OCI-LY7 (cell line): ENCODE data around the gene RNU6-9. TPM values are rescaled to one million over a fixed set of nuclear protein-coding genes. Genes with fewer than 3 reads are reported as not detected.

Experiments used
- BruUV-seq: library from RNA; stranded (reverse); fragments of 400-500 nt; replicated peaks from 2 replicates; lab custom pipeline; 2021; lab: Mats Ljungman, UMichigan
- CTCF ChIA-PET: fragments of 300-600 bp; sonication (Branson Sonifier 250); formaldehyde crosslinking; loops from one replicate; lab custom pipeline; 2022; ENCODE audit warnings: antibody characterized with exemption; ENCODE audit not compliant: unreplicated experiment; lab: Charles Lee
- POLR2A ChIA-PET: fragments of 300-600 bp; sonication (Branson Sonifier 250); formaldehyde crosslinking; loops from one replicate; lab custom pipeline; 2022; ENCODE audit warnings: antibody characterized with exemption; lab: Charles Lee
- DNase-seq: peaks from one replicate; pipeline ENCODE4 v3.0.0-alpha.2; 2015; ENCODE audit warnings: low spot score
- H2AFZ ChIP-seq: fragments of 200-600 bp; sonication (generic), shearing (Covaris generic); 2 replicates; pipeline ENCODE4 v1.6.1; 2014; ENCODE audit warnings: mild to moderate bottlenecking, antibody characterized with exemption, low read length, moderate library complexity
- H3K27ac ChIP-seq: fragments of 200-600 bp; sonication (generic); 2 replicates; pipeline ENCODE4 v1.5.1; 2014; ENCODE audit warnings: mixed run types, low read depth, mild to moderate bottlenecking, moderate library complexity, low read length, inconsistent platforms; ENCODE audit not compliant: poor library complexity, severe bottlenecking
- H3K36me3 ChIP-seq: fragments of 200-600 bp; sonication (generic); 2 replicates; pipeline ENCODE4 v1.6.1; 2014; ENCODE audit warnings: mild to moderate bottlenecking, antibody characterized with exemption, low read length, moderate library complexity, mixed read lengths; ENCODE audit not compliant: insufficient read depth
- H3K4me1 ChIP-seq: fragments of 200-600 bp; sonication (generic); 2 replicates; pipeline ENCODE4 v1.5.1; 2014; ENCODE audit warnings: mild to moderate bottlenecking, low read length; ENCODE audit not compliant: insufficient read depth, poor library complexity, severe bottlenecking
- H3K4me2 ChIP-seq: fragments of 200-600 bp; sonication (generic); 2 replicates; pipeline ENCODE4 v1.6.1; 2014; ENCODE audit warnings: mild to moderate bottlenecking, low read length
- H3K4me3 ChIP-seq: fragments of 200-600 bp; sonication (generic); 2 replicates; pipeline ENCODE4 v1.5.1; 2014; ENCODE audit warnings: mild to moderate bottlenecking, low read depth, low read length; ENCODE audit not compliant: poor library complexity, severe bottlenecking
- H3K79me2 ChIP-seq: fragments of 200-600 bp; sonication (generic); 2 replicates; pipeline ENCODE4 v1.6.1; 2016; ENCODE audit warnings: low read depth, mild to moderate bottlenecking, low read length, moderate library complexity, mixed read lengths; ENCODE audit not compliant: insufficient read depth
- H3K9me2 ChIP-seq: fragments of 200-600 bp; sonication (generic); 2 replicates; pipeline ENCODE4 v1.6.1; 2016; ENCODE audit warnings: mild to moderate bottlenecking, low read length, mixed read lengths; ENCODE audit not compliant: insufficient read depth
- H3K9me3 ChIP-seq: fragments of 200-600 bp; sonication (generic); 2 replicates; pipeline ENCODE4 v1.6.1; 2014; ENCODE audit warnings: mild to moderate bottlenecking, mixed run types, low read length, mixed read lengths
- H4K20me1 ChIP-seq: fragments of 200-600 bp; sonication (generic); 2 replicates; pipeline ENCODE4 v1.6.1; 2014; ENCODE audit warnings: mild to moderate bottlenecking, antibody characterized with exemption, low read length, moderate library complexity, mixed read lengths; ENCODE audit not compliant: insufficient read depth
- EZH2phosphoT487 ChIP-seq: fragments of 200-600 bp; sonication (generic); IDR thresholded peaks from 2 replicates; pipeline ENCODE4 v1.6.1; 2018; ENCODE audit warnings: low read depth, borderline replicate concordance, mild to moderate bottlenecking, mixed run types, antibody characterized with exemption, low read length, moderate library complexity, mixed read lengths
- intact Hi-C: fragments of 100-400 bp; cut with micrococcal nuclease; formaldehyde crosslinking; loops from one replicate; pipeline ENCODE4 v1.10.0; 2022; ENCODE audit not compliant: unreplicated experiment
- total RNA-seq, 2 experiments: library from RNA; depleted of rRNA in 1 of 2; stranded (reverse); fragments of >200 nt in 1 of 2; shearing (Covaris generic) in 1 of 2; gene quantifications; 2 replicates each; pipeline ENCODE4 v1.2.3, GENCODE V29; 2014 to 2022
- TF ChIP-seq, protein P1 (sequence below): fragments of 200-600 bp; sonication (generic); conservative IDR thresholded peaks from 2 replicates; pipeline ENCODE4 v1.5.1; 2014; ENCODE audit warnings: mild to moderate bottlenecking, antibody characterized with exemption, low read length, moderate library complexity, mixed read lengths

The RNU6-9 gene
- total RNA-seq, 2 experiments from 2014 or later: not detected

DNA sequence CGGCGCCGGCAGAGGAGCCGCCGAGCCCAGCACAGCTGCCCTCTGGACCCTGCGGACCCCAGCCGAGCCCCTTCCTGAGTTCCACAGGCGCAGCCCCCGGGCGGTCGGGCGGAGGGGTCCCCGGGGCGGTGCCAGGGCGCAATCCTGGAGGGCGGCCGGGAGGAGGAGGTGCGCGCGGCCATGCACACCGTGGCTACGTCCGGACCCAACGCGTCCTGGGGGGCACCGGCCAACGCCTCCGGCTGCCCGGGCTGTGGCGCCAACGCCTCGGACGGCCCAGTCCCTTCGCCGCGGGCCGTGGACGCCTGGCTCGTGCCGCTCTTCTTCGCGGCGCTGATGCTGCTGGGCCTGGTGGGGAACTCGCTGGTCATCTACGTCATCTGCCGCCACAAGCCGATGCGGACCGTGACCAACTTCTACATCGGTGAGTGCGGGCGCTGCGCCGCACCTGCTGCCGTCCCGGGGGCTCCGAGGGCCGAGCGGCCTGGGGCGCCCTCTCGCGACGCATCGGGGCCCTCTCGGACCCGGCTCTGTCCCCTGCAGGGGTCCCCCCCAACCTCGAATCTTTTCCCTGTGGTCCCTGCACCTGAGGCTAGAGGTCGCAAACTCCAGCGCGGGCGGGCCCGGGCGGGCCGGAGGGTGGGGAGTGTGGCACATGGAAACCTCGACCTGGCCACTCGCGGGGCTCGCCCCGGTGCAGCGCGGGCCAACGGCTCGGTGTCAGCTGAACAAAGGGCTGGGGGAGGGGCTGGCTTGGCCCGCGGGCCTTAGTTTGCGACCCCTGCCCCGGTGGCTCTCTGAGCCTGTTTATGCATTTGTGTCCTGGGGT lies 24.3 kb downstream of the RNU6-9 start, which contains the start of gene KISS1R:
Gene KISS1R (plus strand): TSS at position 11 of the 829 bp plus-strand sequence. CDS start 170 bp downstream, at position 181.
- no peaks in the 10 kb centered on the region for H3K9me3 ChIP-seq
- peak within 1 kb of the TSS; percentile 32 for H3K4me2 ChIP-seq
- DNase-seq: peak; percentile 78
- H3K27ac ChIP-seq: no peak within 1 kb of the TSS
- no peaks in the 10 kb centered on the region for H3K9me2 ChIP-seq
- no TSS peak for BruUV-seq
- intact Hi-C loops: loop anchor here (1.0 kb wide), 1 partner anchor 55 kb away; no protein-coding TSS in a partner anchor
- H3K36me3 ChIP-seq: no peaks in the 10 kb centered on the region
- H3K79me2 ChIP-seq: peaks cover 2% of the 10 kb centered on the region; the same call in 1 of the 2 replicates
- H3K4me1 ChIP-seq: peaks cover 14% of the 10 kb centered on the region
- peak within 1 kb of the TSS; percentile 23 for H3K4me3 ChIP-seq
- TF ChIP-seq, protein P1, sequence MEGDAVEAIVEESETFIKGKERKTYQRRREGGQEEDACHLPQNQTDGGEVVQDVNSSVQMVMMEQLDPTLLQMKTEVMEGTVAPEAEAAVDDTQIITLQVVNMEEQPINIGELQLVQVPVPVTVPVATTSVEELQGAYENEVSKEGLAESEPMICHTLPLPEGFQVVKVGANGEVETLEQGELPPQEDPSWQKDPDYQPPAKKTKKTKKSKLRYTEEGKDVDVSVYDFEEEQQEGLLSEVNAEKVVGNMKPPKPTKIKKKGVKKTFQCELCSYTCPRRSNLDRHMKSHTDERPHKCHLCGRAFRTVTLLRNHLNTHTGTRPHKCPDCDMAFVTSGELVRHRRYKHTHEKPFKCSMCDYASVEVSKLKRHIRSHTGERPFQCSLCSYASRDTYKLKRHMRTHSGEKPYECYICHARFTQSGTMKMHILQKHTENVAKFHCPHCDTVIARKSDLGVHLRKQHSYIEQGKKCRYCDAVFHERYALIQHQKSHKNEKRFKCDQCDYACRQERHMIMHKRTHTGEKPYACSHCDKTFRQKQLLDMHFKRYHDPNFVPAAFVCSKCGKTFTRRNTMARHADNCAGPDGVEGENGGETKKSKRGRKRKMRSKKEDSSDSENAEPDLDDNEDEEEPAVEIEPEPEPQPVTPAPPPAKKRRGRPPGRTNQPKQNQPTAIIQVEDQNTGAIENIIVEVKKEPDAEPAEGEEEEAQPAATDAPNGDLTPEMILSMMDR: peak; percentile 87
- no peak for TF ChIP-seq EZH2phosphoT487
- no peaks in the 10 kb centered on the region for H4K20me1 ChIP-seq
- POLR2A ChIA-PET: no interaction called here
- H2AFZ ChIP-seq: no peak within 1 kb of the TSS
- CTCF ChIA-PET: no interaction called here

DNA sequence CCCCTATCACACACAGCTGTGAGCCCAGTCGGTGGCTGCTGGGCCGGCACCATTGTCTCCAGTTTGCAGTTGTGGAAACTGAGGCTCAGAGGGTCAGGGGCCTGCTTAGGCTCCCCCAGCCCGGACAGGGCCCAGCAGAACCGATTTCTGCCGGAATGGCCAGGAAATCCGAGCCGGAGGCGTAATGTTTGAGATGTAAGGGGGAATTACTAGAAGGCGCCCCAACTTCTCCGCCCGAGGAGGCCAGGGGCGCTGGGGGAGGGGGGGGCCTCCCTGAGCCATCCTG lies 24.8 kb downstream of the RNU6-9 start:
- ChIA-PET CTCF (no interaction called here), POLR2A (no interaction called here)
- TF ChIP-seq, protein P1: no peak
- TF ChIP-seq EZH2phosphoT487: no peak
- BruUV-seq: no TSS peak
- H3K4me2 ChIP-seq: peak overlapping the region; percentile 32; the same call in 1 of the 2 replicates
- DNase-seq: no peak
- intact Hi-C loops: no loop called here
- no peaks in the 10 kb centered on the region for H4K20me1 ChIP-seq
- H3K4me3 ChIP-seq: no peak overlapping the region
- no peak overlapping the region for H2AFZ ChIP-seq
- no peaks in the 10 kb centered on the region for H3K9me3 ChIP-seq
- no peak overlapping the region for H3K27ac ChIP-seq
- no peaks in the 10 kb centered on the region for H3K9me2 ChIP-seq
- peaks cover 14% of the 10 kb centered on the region for H3K4me1 ChIP-seq
- no peaks in the 10 kb centered on the region for H3K79me2 ChIP-seq
- no peaks in the 10 kb centered on the region for H3K36me3 ChIP-seq
